Measurements from ENCODE around the gene SMARCA2. TPM values are rescaled to one million over a fixed set of nuclear protein-coding genes. Genes with fewer than 3 reads are reported as not detected.

SMARCA2 gene
- total RNA-seq, 4 donors from 2014 or later, result 76.7 to 99.0 (median 89.8) TPM

GRCh38 chr9:2195211-2195610 is 180.1 kb downstream of the SMARCA2 start:
- peaks cover 0 to 60% (median 36%) of the 10 kb centered on the region in 4 donors for H3K36me3 ChIP-seq
- no peak for DNase-seq (ENCODE audit: extremely low spot score)
- H3K27ac ChIP-seq (replicated peaks in 1 of 4), result no peak overlapping the region
- H3K9me3 ChIP-seq, result peaks cover 0 to 4% (median 0%) of the 10 kb centered on the region in 4 donors
- TF ChIP-seq EP300 (IDR thresholded peaks at IDR 0.05) (no peak), POLR2AphosphoS5 (IDR thresholded peaks at IDR 0.05) (no peak), POLR2A (IDR thresholded peaks at IDR 0.05; ENCODE audit: low read depth) (no peak), CTCF (IDR thresholded peaks at IDR 0.05) (no peak)
- no peak overlapping the region for H3K4me3 ChIP-seq
- intact Hi-C loops (cut with DNase I), result no loop called here
- 87% methylated on average over 11 of the region's 11 CpGs for WGBS
- no peaks in the 10 kb centered on the region for H3K27me3 ChIP-seq
- no peaks in the 10 kb centered on the region for H3K4me1 ChIP-seq

- intact Hi-C loops (cut with DNase I), result no loop called here
- Histone ChIP-seq H3K4me3 (no peak overlapping the region), H3K9me3 (peaks cover 0 to 4% (median 0%) of the 10 kb centered on the region in 4 donors), H3K36me3 (peaks cover 0 to 44% (median 27%) of the 10 kb centered on the region in 4 donors), H3K27me3 (no peaks in the 10 kb centered on the region), H3K4me1 (no peaks in the 10 kb centered on the region), H3K27ac (replicated peaks in 1 of 4) (no peak overlapping the region)
- 91% methylated on average over 2 of the region's 2 CpGs for WGBS
- DNase-seq (ENCODE audit: extremely low spot score), result no peak
- TF ChIP-seq EP300 (IDR thresholded peaks at IDR 0.05), result no peak
- no peak for TF ChIP-seq POLR2A (IDR thresholded peaks at IDR 0.05; ENCODE audit: low read depth)
- no peak for TF ChIP-seq CTCF (IDR thresholded peaks at IDR 0.05)
- TF ChIP-seq POLR2AphosphoS5 (IDR thresholded peaks at IDR 0.05), result no peak
Measured at GRCh38 chr9:2196757-2197156, 181.6 kb downstream of the SMARCA2 start.

GRCh38 chr9:2198956-2199635 is 183.9 kb downstream of the SMARCA2 start:
- Histone ChIP-seq H3K4me3 (no peak overlapping the region), H3K27me3 (no peaks in the 10 kb centered on the region), H3K36me3 (peaks cover 0 to 21% (median 12%) of the 10 kb centered on the region in 4 donors), H3K4me1 (no peaks in the 10 kb centered on the region), H3K27ac (replicated peaks in 1 of 4) (no peak overlapping the region), H3K9me3 (peaks cover 0 to 4% (median 0%) of the 10 kb centered on the region in 4 donors)
- intact Hi-C loops (cut with DNase I), result no loop called here
- no peak for DNase-seq (ENCODE audit: extremely low spot score)
- TF ChIP-seq POLR2AphosphoS5 (IDR thresholded peaks at IDR 0.05), result no peak
- TF ChIP-seq POLR2A (IDR thresholded peaks at IDR 0.05; ENCODE audit: low read depth), result no peak
- TF ChIP-seq CTCF (IDR thresholded peaks at IDR 0.05), result no peak
- no peak for TF ChIP-seq EP300 (IDR thresholded peaks at IDR 0.05)
- 93% methylated on average over 4 of the region's 4 CpGs for WGBS

- intact Hi-C loops (cut with DNase I), result no loop called here
- TF ChIP-seq POLR2AphosphoS5 (IDR thresholded peaks at IDR 0.05), result no peak
- no peak for TF ChIP-seq EP300 (IDR thresholded peaks at IDR 0.05)
- TF ChIP-seq CTCF (IDR thresholded peaks at IDR 0.05), result no peak
- no peak for TF ChIP-seq POLR2A (IDR thresholded peaks at IDR 0.05; ENCODE audit: low read depth)
- Histone ChIP-seq H3K4me1 (no peaks in the 10 kb centered on the region), H3K36me3 (peaks cover 0 to 10% (median 7%) of the 10 kb centered on the region in 4 donors), H3K4me3 (no peak overlapping the region), H3K27me3 (no peaks in the 10 kb centered on the region), H3K27ac (replicated peaks in 1 of 4) (no peak overlapping the region), H3K9me3 (peaks cover 0 to 4% (median 0%) of the 10 kb centered on the region in 4 donors)
- DNase-seq (ENCODE audit: extremely low spot score), result no peak
- 93% methylated on average over 7 of the region's 7 CpGs for WGBS
Measured at GRCh38 chr9:2199999-2200796, 185.1 kb downstream of the SMARCA2 start.

All from esophagus muscularis mucosa (tissue), 4 donors.